HepG2 (cell line): ENCODE results near the gene ROMO1. TPM values are rescaled to one million over a fixed set of nuclear protein-coding genes. Genes with fewer than 3 reads are reported as not detected.
A peak's percentile ranks its signal among the peaks of the same experiment; 100 is the strongest.

Experiments used
- ARHGAP35 ChIP-seq: sonication (generic); formaldehyde crosslinking; IDR thresholded peaks from 2 replicates; pipeline ENCODE4 v1.9.0; 2022; ENCODE audit warnings: mild to moderate bottlenecking, inconsistent platforms, moderate library complexity, missing genetic modification reagents, borderline replicate concordance
- DMTF1 ChIP-seq: sonication (generic); formaldehyde crosslinking; IDR thresholded peaks from 2 replicates; pipeline ENCODE4 v1.4.0; 2020; ENCODE audit warnings: mild to moderate bottlenecking, missing genetic modification reagents
- MAFG ChIP-seq: sonication (generic); formaldehyde crosslinking; IDR thresholded peaks from 2 replicates; pipeline ENCODE4 v1.5.1; 2020; ENCODE audit warnings: mild to moderate bottlenecking, missing genetic modification reagents
- MTA3 ChIP-seq: sonication (generic); formaldehyde crosslinking; IDR thresholded peaks from 2 replicates; pipeline ENCODE4 v1.4.0; 2020; ENCODE audit warnings: missing genetic modification reagents
- MTF1 ChIP-seq: sonication (generic); formaldehyde crosslinking; IDR thresholded peaks from 2 replicates; pipeline ENCODE4 v1.5.0; 2020; ENCODE audit warnings: missing genetic modification reagents
- NAIF1 ChIP-seq: sonication (generic); formaldehyde crosslinking; IDR thresholded peaks from 2 replicates; pipeline ENCODE4 v1.5.0; 2020; ENCODE audit warnings: mild to moderate bottlenecking, missing genetic modification reagents, borderline replicate concordance
- PAXIP1 ChIP-seq: sonication (generic); formaldehyde crosslinking; conservative IDR thresholded peaks from 2 replicates; pipeline ENCODE4 v1.4.0; 2020; ENCODE audit warnings: mild to moderate bottlenecking, missing genetic modification reagents, moderate library complexity
- RXRB ChIP-seq: IDR thresholded peaks from 2 replicates; pipeline ENCODE4 v1.6.1; 2016; ENCODE audit warnings: borderline replicate concordance, missing genetic modification reagents, missing compliant biosample characterization
- SIN3A ChIP-seq: IDR thresholded peaks from 2 replicates; pipeline ENCODE4 v1.6.1; 2011; ENCODE audit warnings: low read depth, mild to moderate bottlenecking, control low read depth, low read length, borderline replicate concordance
- ZBTB14 ChIP-seq: sonication (generic); formaldehyde crosslinking; IDR thresholded peaks from 2 replicates; pipeline ENCODE4 v1.4.0; 2020; ENCODE audit warnings: missing genetic modification reagents
- ZNF207 ChIP-seq: fragments of 450-650 bp; IDR thresholded peaks from 2 replicates; pipeline ENCODE4 v1.6.1; 2016; ENCODE audit warnings: antibody characterized with exemption, borderline replicate concordance
- ZNF746 ChIP-seq: sonication (generic); formaldehyde crosslinking; IDR thresholded peaks from 2 replicates; pipeline ENCODE4 v1.8.0; 2022; ENCODE audit warnings: mild to moderate bottlenecking, missing genetic modification reagents
- ZSCAN20 ChIP-seq: sonication (generic); formaldehyde crosslinking; IDR thresholded peaks from 2 replicates; pipeline ENCODE4 v1.4.0; 2020; ENCODE audit warnings: missing genetic modification reagents, mild to moderate bottlenecking, borderline replicate concordance
- polyA plus RNA-seq, 8 experiments: library from polyadenylated mRNA; depleted of rRNA in 3 of 8; stranded (reverse) in 7 of 8; unstranded in 1 of 8; fragments of >200 nt; fragmentation: Illumina TruSeq in 4 of 8; extraction: Trizol in 4 of 8; gene quantifications; 2 replicates each; pipeline versions ENCODE4 v1.2.1 to v1.2.3, GENCODE V29; 2011 to 2016; ENCODE audit warnings: low read depth in 4 of 8, missing spikeins in 1 of 8, mixed read lengths in 1 of 8; ENCODE audit not compliant: insufficient read depth in 1 of 8
- total RNA-seq, 5 experiments: library from RNA; depleted of rRNA; stranded (reverse); fragments of >200 nt; fragmentation: Illumina TruSeq; extraction: Trizol; gene quantifications; 2 replicates each; pipeline ENCODE4 v1.2.3, GENCODE V29; 2016; ENCODE audit warnings: low read depth in 1 of 5
- TF ChIP-seq, protein P1 (sequence below): sonication (generic); formaldehyde crosslinking; IDR thresholded peaks from 2 replicates; pipeline ENCODE4 v1.5.1; 2020; ENCODE audit warnings: mild to moderate bottlenecking, moderate library complexity, missing genetic modification reagents
- TF ChIP-seq, protein P2 (sequence below): sonication (generic); formaldehyde crosslinking; IDR thresholded peaks from 2 replicates; pipeline ENCODE4 v1.8.0; 2022; ENCODE audit warnings: missing genetic modification reagents, mild to moderate bottlenecking, moderate library complexity, borderline replicate concordance

Gene ROMO1
- total and polyA plus RNA-seq, 2 of the 13 experiments (the other 11 are each of a cell fraction or from before 2014, with no cell fraction given), result 636 to 755 TPM

- no peak for TF ChIP-seq ZBTB14
- TF ChIP-seq ZNF746 (CRISPR knock-in tag), result no peak
- TF ChIP-seq MTF1 (CRISPR knock-in tag), result no peak
- TF ChIP-seq RXRB, result 0 out of 2 replicates have a peak, but pooled peaks have one; percentile 23
- TF ChIP-seq, protein P1, sequence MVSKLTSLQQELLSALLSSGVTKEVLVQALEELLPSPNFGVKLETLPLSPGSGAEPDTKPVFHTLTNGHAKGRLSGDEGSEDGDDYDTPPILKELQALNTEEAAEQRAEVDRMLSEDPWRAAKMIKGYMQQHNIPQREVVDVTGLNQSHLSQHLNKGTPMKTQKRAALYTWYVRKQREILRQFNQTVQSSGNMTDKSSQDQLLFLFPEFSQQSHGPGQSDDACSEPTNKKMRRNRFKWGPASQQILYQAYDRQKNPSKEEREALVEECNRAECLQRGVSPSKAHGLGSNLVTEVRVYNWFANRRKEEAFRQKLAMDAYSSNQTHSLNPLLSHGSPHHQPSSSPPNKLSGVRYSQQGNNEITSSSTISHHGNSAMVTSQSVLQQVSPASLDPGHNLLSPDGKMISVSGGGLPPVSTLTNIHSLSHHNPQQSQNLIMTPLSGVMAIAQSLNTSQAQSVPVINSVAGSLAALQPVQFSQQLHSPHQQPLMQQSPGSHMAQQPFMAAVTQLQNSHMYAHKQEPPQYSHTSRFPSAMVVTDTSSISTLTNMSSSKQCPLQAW (CRISPR knock-in tag), result no peak
- no peak for TF ChIP-seq MAFG (CRISPR knock-in tag)
- no peak for TF ChIP-seq PAXIP1
- TF ChIP-seq, protein P2, sequence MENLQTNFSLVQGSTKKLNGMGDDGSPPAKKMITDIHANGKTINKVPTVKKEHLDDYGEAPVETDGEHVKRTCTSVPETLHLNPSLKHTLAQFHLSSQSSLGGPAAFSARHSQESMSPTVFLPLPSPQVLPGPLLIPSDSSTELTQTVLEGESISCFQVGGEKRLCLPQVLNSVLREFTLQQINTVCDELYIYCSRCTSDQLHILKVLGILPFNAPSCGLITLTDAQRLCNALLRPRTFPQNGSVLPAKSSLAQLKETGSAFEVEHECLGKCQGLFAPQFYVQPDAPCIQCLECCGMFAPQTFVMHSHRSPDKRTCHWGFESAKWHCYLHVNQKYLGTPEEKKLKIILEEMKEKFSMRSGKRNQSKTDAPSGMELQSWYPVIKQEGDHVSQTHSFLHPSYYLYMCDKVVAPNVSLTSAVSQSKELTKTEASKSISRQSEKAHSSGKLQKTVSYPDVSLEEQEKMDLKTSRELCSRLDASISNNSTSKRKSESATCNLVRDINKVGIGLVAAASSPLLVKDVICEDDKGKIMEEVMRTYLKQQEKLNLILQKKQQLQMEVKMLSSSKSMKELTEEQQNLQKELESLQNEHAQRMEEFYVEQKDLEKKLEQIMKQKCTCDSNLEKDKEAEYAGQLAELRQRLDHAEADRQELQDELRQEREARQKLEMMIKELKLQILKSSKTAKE (CRISPR knock-in tag), result no peak
- TF ChIP-seq NAIF1 (CRISPR knock-in tag), result 0 out of 2 replicates have a peak, but pooled peaks have one; percentile 9
- TF ChIP-seq ZNF207, result no peak
- TF ChIP-seq SIN3A, result no peak
- no peak; the same call in 1 of the 2 replicates for TF ChIP-seq ARHGAP35 (CRISPR knock-in tag)
- 0 out of 2 replicates have a peak, but pooled peaks have one; percentile 27 for TF ChIP-seq MTA3 (CRISPR knock-in tag)
- no peak for TF ChIP-seq DMTF1 (CRISPR knock-in tag)
- no peak for TF ChIP-seq ZSCAN20
Observed at GRCh38 chr20:35663516-35664465, 35.4 kb upstream of the ROMO1 start (continued).
